H54 (cell line): Measurements from ENCODE around the gene CDH15.

ENCODE experiments used
- DNase-seq: peaks from one replicate; pipeline ENCODE4 v3.0.0; 2011; ENCODE audit warnings: low spot score, mixed read lengths; ENCODE audit not compliant: insufficient read length
- FAIRE-seq: peaks from 3 replicates; lab custom pipeline; 2011; peaks lifted over from hg19 to GRCh38; lab: Jason Lieb, UNC
- POLR2A ChIP-seq: IDR thresholded peaks from 2 replicates; pipeline ENCODE4 v1.6.1; 2011; ENCODE audit warnings: low read depth, mild to moderate bottlenecking, low read length

Gene CDH15

GRCh38 chr16:89210904-89211515 is 39.5 kb downstream of the CDH15 start:
- FAIRE-seq (no peak), DNase-seq (no peak)
- TF ChIP-seq POLR2A = no peak

- FAIRE-seq (no peak), DNase-seq (peak; percentile 69)
- TF ChIP-seq POLR2A = no peak
These were observed 45.0 kb downstream of the CDH15 start for GRCh38 chr16:89216315-89217137.

GRCh38 chr16:89217138-89217387 is 45.5 kb downstream of the CDH15 start:
- DNase-seq = no peak
- no peak for TF ChIP-seq POLR2A
- no peak for FAIRE-seq

- DNase-seq = peak; percentile 92
- FAIRE-seq = no peak
- peak; percentile 79 for TF ChIP-seq POLR2A
These were observed 46.0 kb downstream of the CDH15 start, which contains the start of gene ZNF778 for GRCh38 chr16:89217388-89218191. Gene ZNF778 (plus strand): TSS chr16:89217703. CDS start chr16:89221128, 3,425 bp downstream.

- FAIRE-seq (no peak), DNase-seq (no peak)
- no peak for TF ChIP-seq POLR2A
These were observed 47.8 kb downstream of the CDH15 start for GRCh38 chr16:89219365-89219764.

GRCh38 chr16:89221604-89222003 is 50.1 kb downstream of the CDH15 start:
- FAIRE-seq (no peak), DNase-seq (no peak)
- no peak for TF ChIP-seq POLR2A

GRCh38 chr16:89222931-89223330 is 51.4 kb downstream of the CDH15 start:
- no peak for DNase-seq
- FAIRE-seq = no peak
- no peak for TF ChIP-seq POLR2A

GRCh38 chr16:89224665-89225064 is 53.1 kb downstream of the CDH15 start:
- no peak for DNase-seq
- FAIRE-seq = no peak
- no peak for TF ChIP-seq POLR2A

GRCh38 chr16:89230255-89230654 is 58.7 kb downstream of the CDH15 start:
- no peak for TF ChIP-seq POLR2A
- no peak for DNase-seq
- no peak for FAIRE-seq

- no peak for TF ChIP-seq POLR2A
- FAIRE-seq = no peak
- DNase-seq = no peak
These were observed 60.6 kb downstream of the CDH15 start for GRCh38 chr16:89232107-89232506.

GRCh38 chr16:89233678-89234490 is 62.3 kb downstream of the CDH15 start:
- FAIRE-seq (no peak), DNase-seq (no peak)
- TF ChIP-seq POLR2A = no peak

- DNase-seq (no peak), FAIRE-seq (no peak)
- TF ChIP-seq POLR2A = no peak
These were observed 66.2 kb downstream of the CDH15 start for GRCh38 chr16:89237733-89238132.
